ENCODE measurements around the gene OSTM1.
"Not testable (repeated sequence)": the region's sequence is repeated elsewhere in the genome, so short reads cannot be mapped to it uniquely, and the experiment has no call there.

OSTM1 gene

DNA sequence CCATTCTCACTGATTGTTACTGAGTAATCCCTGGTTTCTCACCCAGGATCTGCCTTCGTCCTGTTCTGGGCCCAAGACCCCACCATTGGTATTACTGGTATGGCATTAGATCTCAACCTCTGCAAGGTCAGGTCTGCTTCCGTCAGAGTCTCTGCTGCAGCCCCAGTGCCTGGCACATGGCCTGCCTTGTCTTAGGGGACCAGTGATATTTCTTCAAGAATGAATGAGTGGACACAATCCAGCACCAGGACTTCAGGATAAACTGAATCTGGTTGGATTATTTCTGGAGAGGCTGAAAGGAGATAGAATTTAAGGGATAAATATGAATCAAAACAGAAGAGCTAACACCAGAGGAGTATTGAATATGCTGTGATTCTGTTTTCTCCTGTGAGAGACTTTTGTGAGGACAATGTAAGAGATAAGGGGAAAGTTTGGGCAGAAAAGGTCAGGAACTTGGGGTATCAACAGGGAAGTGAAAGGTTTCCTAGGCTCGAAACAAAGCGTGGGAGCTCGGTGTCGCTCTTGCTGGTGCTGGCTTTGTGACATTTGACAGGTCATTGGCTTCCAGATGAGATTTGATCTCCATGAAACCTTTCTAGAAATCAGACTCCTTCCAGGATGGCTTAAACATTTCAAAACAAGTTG, 53.9 kb downstream of the OSTM1 start:
- no peak for DNase-seq (ENCODE audit: low read depth in 2 of 2)

DNA sequence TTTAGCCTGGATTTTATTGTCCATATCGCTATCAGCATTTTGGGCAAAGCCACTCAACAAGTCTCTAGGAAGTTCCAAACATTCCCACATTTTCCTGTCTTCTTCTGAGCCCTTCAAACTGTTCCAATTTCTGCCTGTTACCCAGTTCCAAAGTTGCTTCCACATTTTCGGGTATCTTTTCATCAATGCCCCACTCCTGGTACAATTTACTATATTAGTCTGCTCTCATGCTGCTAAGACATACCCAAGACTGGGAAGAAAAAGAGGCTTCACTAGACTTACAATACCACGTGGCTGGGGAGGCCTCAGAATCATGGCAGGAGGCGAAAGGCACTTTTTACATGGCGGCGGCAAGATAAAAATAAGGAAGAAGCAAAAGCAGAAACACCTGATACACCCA, 58.3 kb downstream of the OSTM1 start:
- DNase-seq (ENCODE audit: low read depth in 2 of 2) = not testable (repeated sequence)

DNA sequence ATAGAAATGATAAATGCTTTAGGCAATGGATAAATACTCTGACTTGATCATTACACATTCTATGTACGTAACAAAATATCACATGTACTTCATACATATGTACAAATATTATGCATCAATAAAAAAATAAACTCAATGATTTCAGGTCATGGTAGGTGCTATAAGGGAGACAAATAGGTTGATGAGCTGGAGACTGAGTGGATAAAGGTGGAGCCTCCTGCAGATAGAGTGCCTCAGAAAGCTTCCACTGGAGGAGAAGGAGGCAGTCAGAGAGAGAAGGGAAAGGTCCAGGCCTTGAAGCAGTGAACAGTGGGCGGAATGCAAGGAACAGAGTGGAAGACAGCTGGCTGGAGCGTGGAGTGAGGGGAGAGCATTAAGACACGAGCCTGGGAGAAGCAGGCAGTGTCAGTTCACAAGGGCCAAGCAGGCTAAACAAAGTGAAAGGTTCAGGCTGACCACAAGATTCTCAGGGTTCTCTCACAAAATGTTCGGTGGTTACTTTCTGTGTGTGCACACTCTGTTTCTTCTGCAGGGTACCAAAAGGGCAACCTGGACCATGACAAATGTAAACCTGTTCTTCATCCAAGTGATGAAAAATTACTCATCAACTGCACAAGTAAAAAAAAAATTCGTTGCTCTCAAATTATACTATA, 60.6 kb downstream of the OSTM1 start:
- no peak for DNase-seq (ENCODE audit: low read depth in 2 of 2)

DNA sequence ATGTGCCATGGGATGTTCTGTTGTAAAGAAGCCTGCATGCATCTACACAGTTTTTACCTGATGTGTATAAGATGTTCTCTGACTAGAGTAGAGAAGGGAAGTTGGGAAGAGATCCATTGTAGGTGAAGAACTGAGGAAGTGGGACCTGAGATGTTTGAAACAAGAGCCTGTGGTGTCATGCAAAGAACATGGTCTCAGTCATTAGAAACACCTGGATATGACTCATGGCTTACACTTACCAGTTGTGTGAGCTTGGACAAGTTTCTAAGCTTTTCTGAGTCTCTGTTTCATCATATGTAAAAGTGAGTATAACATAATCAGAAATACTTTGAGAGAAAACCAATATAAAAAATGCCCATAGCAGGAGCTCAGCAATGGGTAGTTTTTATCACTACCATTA, 64.6 kb downstream of the OSTM1 start:
- no peak for DNase-seq (ENCODE audit: low read depth in 2 of 2)

DNA sequence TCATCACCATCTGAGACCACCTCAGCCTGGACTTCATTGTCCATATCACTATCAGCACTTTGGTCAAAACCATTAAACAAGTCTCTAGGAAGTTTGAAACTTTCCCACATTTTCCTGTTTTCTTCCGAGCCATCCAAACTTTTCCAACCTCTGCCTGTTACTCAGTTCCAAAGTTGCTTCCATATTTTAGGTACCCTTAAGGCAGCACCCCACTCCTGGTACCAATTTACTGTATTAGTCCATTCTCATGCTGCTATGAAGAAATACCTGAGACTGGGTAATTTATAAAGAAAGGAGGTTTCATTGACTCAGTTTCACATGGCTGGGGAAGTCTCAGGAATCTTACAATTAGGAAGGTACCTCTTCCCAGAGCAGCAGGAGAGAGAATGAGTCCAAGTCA, 65.3 kb downstream of the OSTM1 start:
- not testable (repeated sequence) for DNase-seq (ENCODE audit: low read depth in 2 of 2)

DNA sequence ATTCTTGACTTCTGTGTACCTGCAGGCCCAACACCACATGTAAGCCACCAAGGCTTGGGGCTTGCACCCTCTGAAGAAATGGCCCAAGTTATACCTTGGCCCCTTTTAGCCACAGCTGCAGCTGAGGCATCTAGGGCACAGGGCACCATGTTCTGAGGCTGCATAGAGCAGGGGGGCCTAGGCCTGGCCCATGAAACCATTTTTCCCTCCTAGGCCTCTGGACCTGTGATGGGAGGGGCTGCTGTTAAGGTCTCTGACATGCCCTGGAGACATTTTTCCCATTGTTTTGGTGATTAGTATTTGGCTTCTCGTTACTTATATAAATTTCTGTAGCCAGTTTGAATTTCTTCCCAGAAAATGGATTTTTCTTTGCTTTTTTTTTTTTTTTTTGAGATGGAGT, 66.2 kb downstream of the OSTM1 start:
- DNase-seq (ENCODE audit: low read depth in 2 of 2) = no peak

DNA sequence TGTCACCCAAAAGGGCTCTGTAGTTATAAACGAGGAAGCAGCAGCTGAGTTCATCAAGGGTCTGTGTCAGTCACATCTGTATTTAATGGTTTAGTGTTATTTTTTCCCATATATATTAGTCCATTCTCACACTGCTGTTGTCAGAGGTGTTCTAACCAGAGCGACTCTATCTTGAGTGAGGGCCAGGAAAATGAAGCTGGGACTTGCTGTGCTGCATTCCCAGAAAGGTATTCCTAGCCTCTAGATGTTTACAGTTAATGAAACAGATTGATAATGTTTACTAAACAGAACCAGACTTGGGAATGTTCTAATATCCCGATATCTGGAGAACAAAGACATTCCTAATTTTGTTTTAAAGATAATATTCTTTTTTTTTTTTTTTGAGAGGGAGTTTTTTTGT, 68.6 kb downstream of the OSTM1 start:
- no peak for DNase-seq (ENCODE audit: low read depth in 2 of 2)

DNA sequence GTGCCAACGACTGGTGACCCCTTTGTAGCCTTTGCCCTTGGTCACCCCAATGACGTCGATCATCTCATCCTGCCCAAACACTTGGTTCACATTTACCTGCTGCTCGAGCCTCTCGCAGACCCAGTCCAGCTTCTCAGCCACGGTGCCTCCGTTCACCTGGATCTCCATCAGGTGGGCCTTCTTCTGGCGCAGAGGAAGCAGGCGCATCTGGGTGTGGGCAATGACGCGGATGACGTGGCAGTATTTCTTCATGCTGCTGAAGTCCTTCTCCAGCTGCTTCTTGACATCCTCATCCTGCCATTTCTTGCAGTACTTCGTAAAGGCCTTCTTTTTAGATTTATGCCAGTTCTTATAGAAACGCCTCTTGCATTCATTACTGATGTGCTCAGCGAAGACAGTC, 69.7 kb downstream of the OSTM1 start:
- no peak for DNase-seq (ENCODE audit: low read depth in 2 of 2)

DNA sequence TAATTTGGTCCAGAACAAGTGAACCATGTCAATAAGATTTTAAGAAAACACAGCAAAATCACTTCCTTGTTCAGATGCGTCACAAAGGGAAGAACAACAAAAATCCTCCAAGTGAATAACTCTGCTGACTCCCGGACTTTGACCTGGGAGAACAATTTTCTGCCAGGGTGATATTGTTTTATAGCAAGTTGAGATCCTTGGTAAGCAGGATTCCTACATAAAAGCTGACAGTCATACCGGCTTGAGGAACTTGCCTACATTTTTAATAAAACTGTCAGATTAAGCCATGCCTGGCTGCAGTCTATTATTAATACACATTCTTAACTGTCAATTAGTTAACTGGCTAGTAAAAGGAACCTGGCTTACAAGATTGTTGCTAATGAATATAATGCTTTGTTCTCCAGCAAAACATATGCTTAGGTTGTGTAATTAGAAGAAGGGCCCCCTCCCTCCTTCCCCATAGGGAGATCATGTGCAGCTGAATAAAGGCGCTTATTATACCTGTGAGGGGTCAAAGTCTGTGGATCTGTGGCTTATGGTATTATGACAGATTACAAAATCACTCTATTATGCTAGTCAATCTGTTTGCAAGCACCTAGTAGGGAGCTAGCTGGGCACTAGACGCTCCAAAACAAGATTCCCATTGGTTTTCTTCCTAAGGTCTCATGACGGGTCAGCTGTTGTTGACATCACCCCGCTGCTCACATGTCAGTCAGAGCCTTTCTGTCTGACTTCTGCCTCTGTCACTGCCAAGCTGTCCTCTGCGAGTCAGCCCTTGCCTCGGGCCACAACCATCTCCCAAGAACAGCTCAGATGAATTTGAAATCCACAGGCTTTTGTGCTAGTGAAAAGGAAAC, 71.9 kb downstream of the OSTM1 start:
- DNase-seq (ENCODE audit: low read depth in 2 of 2) = no peak

DNA sequence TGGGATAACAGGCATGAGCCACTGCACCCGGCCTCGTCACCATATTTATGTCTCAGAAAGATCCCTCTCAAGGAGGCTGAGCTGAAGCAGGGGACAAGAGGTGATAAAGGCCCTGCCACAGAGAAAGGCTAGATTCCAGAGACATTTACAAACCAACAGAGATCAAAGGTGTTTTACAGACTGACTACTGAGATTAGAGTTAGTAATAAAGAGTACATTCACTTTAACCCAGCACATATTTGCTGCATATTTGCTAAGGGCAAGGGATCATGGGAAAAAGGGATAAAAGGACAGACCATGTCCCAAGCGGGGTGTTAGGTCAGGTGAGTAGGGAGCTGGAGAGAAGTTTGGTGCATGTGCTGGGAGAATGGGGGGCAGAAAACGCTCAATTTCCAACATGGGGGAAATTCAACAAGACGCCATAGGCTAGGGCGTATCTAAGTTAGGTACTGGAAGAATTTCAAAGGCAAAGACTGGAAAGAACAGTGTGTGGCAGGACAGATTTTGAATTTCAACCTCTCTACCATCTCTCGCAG, 72.8 kb downstream of the OSTM1 start:
- DNase-seq (ENCODE audit: low read depth in 2 of 2) = no peak

DNA sequence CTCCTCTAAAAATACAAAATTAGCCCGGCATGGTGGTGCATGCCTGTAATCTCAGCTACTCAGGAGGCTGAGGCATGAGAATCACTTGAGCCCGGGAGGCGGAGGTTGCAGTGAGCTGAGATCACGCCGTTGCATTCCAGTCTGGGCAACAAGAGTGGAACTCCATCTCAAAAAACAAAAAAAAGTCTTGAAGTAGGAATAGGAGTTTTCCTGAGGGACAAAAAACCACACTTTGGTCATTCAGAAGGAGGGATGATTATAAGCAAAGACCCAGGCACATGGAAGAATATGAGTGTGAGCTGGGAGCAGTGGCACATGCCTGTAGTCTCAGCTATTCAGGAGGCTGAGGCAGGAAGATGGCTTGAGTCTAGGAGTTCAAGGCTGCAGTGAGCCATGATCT, 74.3 kb downstream of the OSTM1 start:
- DNase-seq (ENCODE audit: low read depth in 2 of 2) = not testable (repeated sequence)

DNA sequence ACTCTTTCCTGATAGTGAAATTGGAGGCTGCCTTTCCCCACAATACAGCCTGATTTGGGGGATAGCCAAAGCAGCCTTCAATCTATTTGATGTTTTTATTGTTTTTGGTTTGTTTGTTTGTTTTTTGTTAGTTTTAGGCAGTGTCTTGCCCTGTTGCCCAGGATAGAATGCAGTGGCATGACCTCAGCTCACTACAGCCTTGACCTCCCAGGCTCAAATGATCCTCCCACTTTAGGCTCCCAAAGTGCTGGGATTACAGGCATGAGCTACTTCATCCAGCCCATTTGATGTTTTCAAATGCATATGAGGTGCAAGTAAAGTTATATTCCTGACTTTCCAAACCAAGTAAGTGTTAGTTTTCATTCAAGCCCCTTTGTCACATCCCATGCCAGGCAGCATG, 75.2 kb downstream of the OSTM1 start:
- DNase-seq (ENCODE audit: low read depth in 2 of 2) = no peak

DNA sequence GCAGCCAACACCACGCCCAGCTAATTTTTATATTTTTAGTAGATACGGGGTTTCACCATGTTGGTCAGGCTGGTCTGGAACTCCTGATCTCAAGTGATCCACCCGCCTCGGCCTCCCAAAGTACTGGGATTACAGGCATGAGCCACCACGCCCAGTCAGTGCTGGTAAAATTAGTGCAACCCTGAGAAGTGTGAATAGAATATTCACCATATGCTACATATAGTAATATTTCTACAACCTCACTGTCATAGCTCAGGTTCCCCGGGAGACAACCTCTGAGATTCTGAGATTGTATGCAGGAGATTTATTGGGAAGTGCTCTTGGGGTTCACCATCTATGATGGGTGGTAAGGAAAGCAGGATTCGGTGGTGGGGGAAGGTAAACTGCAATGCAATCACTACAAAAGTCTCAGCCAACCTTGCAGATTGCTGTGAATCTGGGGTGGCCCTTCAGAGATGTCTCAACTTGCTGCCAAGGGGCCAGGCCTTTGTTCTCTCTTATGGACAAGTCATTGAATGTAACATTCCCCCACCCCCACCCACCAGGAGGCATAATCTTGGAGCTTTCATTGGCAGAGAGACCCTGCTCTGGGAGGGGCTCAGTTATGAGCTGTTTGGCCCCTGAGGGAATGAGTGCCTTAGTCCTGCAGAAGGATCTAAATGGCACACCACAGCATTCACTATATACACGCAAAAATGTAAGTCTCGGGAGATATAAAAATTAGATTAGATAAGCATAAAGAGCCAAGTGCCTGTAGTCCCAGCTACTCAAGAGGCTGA, 82.6 kb downstream of the OSTM1 start:
- no peak for DNase-seq (ENCODE audit: low read depth in 2 of 2)

Data from stimulated activated CD4-positive, alpha-beta T cell treated with anti-CD3 and anti-CD28 coated beads, Interleukin-12 subunit alpha, Interleukin-12 subunit beta, amount 100 ng/mL, for 24 hours (primary cell).